ENCODE results near the gene CHRNA5. TPM values are rescaled to one million over a fixed set of nuclear protein-coding genes. Genes with fewer than 3 reads are reported as not detected.

CHRNA5 gene
- total RNA-seq, 2 donors from 2014 or later, result 9.7 to 10.3 TPM

- H3K27ac ChIP-seq, result no peak overlapping the region
- H3K9me3 ChIP-seq, result no peaks in the 10 kb centered on the region
- no peak for DNase-seq
- H3K4me3 ChIP-seq, result no peak overlapping the region
- H3K36me3 ChIP-seq, result no peaks in the 10 kb centered on the region
- H3K4me1 ChIP-seq, result peaks cover 3% of the 10 kb centered on the region
- no peak for TF ChIP-seq CTCF (IDR thresholded peaks at IDR 0.05)
- peaks cover 5% of the 10 kb centered on the region for H3K27me3 ChIP-seq
- intact Hi-C loops (cut with DNase I), result loop anchor here (5.0 kb wide), 1 partner anchor 69 kb away; no protein-coding TSS in a partner anchor
- H3K9ac ChIP-seq (ENCODE audit: low read depth in 2 of 2, low read length in 2 of 2), result no peak overlapping the region
These were observed 72.6 kb downstream of the CHRNA5 start for GRCh38 chr15:78637776-78638435.

- H3K4me1 ChIP-seq, result peaks cover 3% of the 10 kb centered on the region
- peaks cover 5% of the 10 kb centered on the region for H3K27me3 ChIP-seq
- TF ChIP-seq CTCF (IDR thresholded peaks at IDR 0.05), result peak; percentile 34
- intact Hi-C loops (cut with DNase I), result loop anchor here (5.0 kb wide), 1 partner anchor 69 kb away; no protein-coding TSS in a partner anchor
- H3K4me3 ChIP-seq, result no peak overlapping the region
- no peak overlapping the region for H3K27ac ChIP-seq
- no peak overlapping the region for H3K9ac ChIP-seq (ENCODE audit: low read depth in 2 of 2, low read length in 2 of 2)
- no peaks in the 10 kb centered on the region for H3K36me3 ChIP-seq
- peak; percentile 60 for DNase-seq
- no peaks in the 10 kb centered on the region for H3K9me3 ChIP-seq
These were observed 73.5 kb downstream of the CHRNA5 start for GRCh38 chr15:78638658-78639314.

GRCh38 chr15:78640527-78641101, 75.3 kb downstream of the CHRNA5 start:
- peak overlapping the region in 1 of 2 donors; percentile 43 for H3K9ac ChIP-seq (ENCODE audit: low read depth in 2 of 2, low read length in 2 of 2)
- H3K27me3 ChIP-seq, result peaks cover 5% of the 10 kb centered on the region
- H3K4me3 ChIP-seq, result peak overlapping the region; percentile 43
- H3K27ac ChIP-seq, result no peak overlapping the region
- H3K9me3 ChIP-seq, result no peaks in the 10 kb centered on the region
- H3K36me3 ChIP-seq, result no peaks in the 10 kb centered on the region
- H3K4me1 ChIP-seq, result peaks cover 3% of the 10 kb centered on the region
- peak; percentile 36 for DNase-seq
- TF ChIP-seq CTCF (IDR thresholded peaks at IDR 0.05), result no peak
- intact Hi-C loops (cut with DNase I), result no loop called here

GRCh38 chr15:78641102-78641748, 75.9 kb downstream of the CHRNA5 start, which contains the start of gene CHRNB4:
Gene CHRNB4, minus strand, starts transcription at chr15:78641210. Its CDS starts 77 bp downstream, at chr15:78641133.
- Histone ChIP-seq H3K9ac (ENCODE audit: low read depth in 2 of 2, low read length in 2 of 2) (peak within 1 kb of the TSS in 1 of 2 donors; percentile 43), H3K4me1 (peaks cover 3% of the 10 kb centered on the region), H3K27ac (no peak within 1 kb of the TSS), H3K9me3 (no peaks in the 10 kb centered on the region), H3K4me3 (peak within 1 kb of the TSS; percentile 43), H3K27me3 (peaks cover 5% of the 10 kb centered on the region), H3K36me3 (no peaks in the 10 kb centered on the region)
- intact Hi-C loops (cut with DNase I), result no loop called here
- no peak for DNase-seq
- no peak for TF ChIP-seq CTCF (IDR thresholded peaks at IDR 0.05)

- TF ChIP-seq CTCF (IDR thresholded peaks at IDR 0.05), result no peak
- H3K36me3 ChIP-seq, result no peaks in the 10 kb centered on the region
- H3K27me3 ChIP-seq, result peaks cover 5% of the 10 kb centered on the region
- no peak overlapping the region for H3K4me3 ChIP-seq
- no peaks in the 10 kb centered on the region for H3K9me3 ChIP-seq
- no peak for DNase-seq
- H3K4me1 ChIP-seq, result peaks cover 3% of the 10 kb centered on the region
- H3K9ac ChIP-seq (ENCODE audit: low read depth in 2 of 2, low read length in 2 of 2), result no peak overlapping the region
- intact Hi-C loops (cut with DNase I), result no loop called here
- no peak overlapping the region for H3K27ac ChIP-seq
These were observed 76.5 kb downstream of the CHRNA5 start for GRCh38 chr15:78641749-78642275.

Measured in colonic mucosa (tissue), 4 donors.